Fibroblast of skin of scalp (primary cell): Measurements from ENCODE around the gene SPTLC2.

ENCODE experiments used
- DNase-seq: peaks from one replicate; pipeline ENCODE4 v3.0.0-alpha.2; 2013

The SPTLC2 gene

DNA sequence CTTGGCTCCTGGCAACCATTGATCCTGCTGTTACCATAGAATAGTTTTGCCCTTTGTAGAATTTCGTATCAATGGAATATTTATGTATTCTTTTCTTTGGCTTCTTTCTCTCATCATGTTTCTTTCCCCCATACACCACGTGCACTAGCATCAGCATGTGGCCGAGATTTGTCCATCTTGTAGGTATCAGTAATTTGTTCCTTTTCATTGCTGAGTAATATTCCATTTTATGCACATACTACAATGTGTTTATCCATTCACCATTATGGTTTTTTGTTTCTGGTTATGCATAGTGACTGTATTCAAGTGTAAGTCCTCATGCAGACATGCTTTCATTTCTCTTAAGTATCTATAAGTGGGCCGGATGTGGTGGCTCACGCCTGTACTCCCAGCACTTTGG lies 113.3 kb downstream of the SPTLC2 start:
- no peak for DNase-seq

DNA sequence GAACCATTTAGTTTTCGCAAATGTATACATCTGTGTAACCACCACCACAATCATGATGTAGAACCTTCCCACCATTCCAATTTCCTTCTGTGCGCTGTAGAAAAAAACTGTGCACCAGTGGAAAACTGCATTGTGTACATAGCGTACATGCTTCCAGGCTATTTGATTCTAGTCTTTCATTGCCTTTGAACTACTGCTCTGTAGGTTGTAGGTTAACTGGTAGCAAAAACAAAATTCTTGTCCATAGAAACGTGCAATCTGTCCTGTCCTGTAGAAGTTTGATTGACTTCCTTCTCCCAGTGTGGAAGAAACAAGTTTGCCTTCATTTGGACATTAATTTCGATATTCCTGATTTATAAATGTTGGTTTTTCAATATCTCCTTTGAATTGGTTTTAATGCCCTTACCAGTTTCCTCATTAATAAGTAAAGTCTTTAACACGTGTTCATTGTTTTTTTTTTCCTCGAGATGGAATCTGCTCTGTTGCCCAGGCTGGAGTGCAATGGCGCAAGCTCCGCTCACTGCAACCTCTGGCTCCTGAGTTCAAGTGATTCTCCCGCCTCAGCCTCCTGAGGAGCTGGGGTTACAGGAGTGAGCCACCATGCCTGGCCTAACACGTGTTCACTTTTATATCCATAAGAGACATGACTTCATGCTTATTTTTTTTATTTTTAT lies 114.2 kb downstream of the SPTLC2 start:
- DNase-seq: no peak

DNA sequence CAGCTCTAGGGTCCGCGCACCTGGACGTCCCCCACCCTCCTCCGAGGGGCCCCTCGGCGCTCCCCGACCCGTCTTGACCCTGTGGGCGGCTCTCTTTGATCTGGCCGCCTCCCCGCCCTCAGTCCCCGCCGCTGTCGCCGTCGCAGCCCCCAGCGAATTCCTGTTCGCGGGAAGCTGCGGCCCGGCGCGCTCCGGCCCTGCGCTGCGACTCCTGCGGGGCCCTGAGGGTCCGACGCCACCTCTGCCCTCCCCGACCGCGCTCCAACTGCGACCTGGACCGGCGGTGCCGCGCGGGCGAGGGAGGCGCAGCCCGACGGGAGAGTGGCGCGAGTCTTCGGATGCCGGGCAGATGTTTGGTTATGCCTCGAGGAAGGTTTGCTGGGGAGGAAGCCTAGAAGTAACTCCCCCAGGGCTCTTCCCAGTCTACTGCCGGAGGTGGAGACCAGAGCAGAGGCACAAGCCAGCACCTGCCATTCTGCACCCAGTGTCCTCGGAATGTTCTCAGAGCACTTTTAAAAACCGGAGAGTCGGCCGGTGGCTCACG lies 117.4 kb downstream of the SPTLC2 start:
- DNase-seq: no peak

DNA sequence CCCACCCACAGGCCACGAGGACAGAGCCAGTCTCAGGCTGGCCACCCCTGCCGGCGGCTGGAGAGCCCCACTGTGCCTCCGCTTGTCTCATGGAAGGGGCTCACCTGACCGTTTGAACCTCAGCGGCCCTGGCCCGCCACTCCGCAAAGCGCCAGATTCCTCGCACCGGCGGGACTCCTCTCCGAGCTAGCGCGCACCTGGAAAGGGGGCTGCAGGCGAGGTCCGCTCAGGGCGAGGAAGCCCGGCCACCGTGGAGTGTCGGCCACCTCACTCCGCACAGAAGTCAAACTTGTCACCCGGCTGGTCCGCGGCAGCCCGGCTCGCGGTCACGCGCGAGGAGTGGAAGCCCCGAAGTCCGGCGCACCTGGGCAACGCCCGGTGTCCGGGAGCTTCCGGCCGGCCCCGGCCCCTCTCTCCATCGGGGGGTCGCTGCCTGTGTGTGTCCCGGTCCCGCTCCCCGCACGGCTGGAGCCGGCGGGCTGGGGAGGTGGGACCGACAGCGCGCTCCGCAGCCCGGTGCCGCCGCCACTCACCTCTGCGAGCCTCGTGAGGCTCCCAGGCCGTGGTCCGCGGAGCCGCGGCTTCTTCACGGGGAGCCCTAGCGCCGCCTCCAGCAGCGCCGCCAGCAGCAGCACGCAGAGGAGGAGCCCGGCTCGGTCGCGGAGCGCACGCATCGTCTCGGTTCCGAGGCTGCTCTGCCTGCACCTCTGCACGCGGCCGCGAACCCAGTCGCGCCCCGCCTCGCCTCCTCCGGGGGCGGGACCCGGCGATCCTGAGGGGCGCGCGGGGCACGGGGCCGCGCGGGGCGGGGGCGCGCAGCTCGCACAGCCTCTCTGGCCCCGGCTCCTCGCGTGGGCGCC lies 118.1 kb downstream of the SPTLC2 start, which contains the start of gene ISM2:
TSS of gene ISM2 (minus strand) at position 697 of the 860 bp plus-strand sequence. CDS start at position 674, 23 bp downstream.
- peak; percentile 24 for DNase-seq

DNA sequence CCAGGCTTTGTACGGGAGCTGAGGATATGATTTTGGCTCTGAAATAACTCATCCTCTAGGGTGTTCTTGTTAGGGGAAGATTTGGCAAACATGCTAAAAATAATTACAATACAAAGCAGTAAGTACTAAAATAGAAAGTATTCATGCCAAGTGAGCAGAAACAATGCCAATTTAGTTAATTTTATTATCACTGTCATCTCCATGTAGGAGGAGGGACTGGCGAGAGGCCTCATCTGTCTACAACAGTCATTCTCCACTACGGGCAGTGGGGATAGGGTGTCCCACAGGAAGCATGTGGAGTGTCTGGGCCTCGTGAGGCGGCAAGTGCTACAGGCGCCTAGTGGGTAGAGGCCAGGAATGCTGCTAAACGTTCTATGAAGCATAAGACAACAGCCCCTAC lies 121.1 kb downstream of the SPTLC2 start:
- DNase-seq: no peak

DNA sequence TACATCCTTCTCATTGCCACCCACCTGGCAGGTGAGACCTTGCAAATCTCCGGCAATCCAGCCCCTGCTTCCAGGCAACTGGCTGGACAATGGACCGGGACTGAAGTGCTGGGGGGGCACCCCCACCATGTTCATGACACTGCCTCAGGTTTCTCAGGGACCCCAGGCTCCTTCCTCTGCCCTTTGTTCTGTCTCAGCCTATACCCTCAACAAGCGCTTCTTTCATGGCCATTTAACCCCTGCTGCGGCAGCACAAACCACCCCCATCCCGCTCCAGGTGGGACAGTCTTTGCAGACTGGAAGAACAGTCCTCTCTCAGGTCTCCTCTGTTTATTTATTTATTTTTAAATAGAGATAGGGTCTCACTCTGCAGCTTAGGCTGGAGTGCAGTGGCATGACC lies 125.4 kb downstream of the SPTLC2 start:
- DNase-seq: no peak

DNA sequence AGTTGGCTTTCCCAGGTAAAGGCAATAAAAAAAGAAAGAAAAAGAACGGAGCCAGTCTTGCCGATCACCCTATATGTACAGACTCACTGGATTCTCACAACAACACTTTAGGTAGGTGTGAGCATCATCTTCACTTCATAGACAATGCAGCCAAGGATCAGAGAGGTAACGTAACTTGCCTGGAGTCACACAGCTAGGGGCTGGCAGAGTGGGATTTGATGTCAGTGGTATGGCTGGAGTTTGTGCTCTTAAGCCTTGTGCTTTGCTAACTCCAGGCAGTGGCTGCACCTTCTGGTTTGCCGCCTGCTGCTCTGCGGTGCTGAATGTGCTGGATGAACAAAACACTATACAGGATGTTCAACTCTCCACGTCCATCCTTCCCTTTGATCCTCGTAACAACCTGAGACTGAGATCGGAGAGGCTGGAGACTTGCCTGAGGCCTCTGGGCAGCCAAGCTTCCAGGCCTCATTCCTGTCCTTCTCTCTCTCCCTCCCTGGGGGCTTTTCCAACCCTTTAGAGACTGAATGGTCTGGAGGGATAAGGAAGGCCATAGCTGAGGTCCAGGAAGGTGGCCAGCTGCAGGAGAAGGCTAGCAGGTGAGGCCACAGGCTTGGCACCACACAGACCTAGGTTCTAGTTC lies 126.0 kb downstream of the SPTLC2 start:
- no peak for DNase-seq

DNA sequence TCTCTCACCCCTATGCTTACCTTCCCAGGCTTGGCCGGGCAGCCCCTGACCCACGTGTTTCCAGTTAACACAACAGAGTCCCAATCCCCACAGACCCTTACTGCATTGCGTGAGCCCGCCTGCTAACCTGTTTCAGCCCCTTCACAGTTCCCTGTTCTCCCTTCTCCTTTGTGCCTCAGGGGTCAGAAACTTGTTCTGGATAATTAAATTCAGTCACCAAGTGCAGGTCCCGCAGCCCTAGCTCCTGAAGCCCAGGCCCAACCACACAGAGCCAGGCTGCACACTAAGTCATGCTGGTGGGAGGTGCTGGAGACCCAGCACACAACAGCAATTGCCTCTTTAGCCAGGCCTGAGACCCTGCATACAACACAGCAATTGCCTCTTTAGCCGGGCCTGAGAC lies 127.4 kb downstream of the SPTLC2 start:
- DNase-seq: no peak

DNA sequence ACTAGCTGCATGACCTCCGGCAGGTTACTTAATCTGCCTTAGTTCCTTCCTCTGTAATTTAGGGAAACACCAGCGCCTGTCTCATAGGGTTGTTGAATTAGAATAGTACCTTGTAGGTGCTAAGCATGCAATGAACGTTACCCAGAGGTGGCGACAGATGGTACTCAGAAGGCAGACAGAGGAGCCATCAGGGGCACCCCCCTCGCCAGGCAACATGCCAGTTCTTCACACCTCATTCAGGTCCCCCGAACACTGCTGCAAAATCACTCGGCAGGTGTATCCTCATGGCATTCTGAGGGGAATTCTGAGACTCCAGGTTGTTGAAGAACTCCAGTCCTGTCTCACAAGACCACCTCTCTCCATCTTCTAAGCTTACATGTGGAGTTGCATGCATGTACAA lies 127.9 kb downstream of the SPTLC2 start:
- no peak for DNase-seq

DNA sequence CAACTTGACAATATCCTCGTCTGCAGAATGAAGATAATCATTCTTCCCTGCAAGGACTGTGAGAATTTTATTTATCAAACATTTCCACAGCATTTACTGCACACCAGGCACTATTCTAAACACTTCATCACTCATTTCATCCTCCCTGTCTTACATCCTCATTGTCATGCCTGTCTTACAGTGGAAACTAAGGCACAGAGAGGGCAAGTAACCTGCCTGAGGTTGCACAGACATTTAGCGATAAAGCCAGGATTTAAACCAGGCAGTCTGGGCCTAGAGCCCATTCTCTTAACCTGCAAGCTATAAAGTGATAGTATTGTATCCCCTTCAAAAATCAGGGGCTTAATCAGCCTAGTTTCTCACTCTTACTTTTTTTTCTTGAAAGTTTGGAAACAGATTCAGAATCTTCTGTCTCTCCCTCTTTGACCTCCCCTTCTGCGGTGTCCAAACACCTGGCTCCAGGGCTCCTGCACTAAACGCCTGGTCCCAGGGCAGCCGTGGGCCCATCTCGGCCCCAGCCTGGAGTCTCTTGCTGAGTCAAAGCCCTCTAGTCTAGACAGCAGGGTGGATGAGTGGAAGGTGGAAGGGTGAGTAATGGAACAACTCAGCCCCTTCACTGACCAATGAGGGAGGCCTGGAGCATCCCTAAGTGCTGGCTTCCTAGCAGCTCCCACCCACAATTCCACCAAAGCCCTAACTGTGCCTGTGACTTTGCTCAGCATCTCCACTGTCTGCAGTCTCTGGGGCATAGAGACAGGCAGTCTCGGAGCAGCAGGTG lies 130.3 kb downstream of the SPTLC2 start:
- DNase-seq: peak; percentile 29

DNA sequence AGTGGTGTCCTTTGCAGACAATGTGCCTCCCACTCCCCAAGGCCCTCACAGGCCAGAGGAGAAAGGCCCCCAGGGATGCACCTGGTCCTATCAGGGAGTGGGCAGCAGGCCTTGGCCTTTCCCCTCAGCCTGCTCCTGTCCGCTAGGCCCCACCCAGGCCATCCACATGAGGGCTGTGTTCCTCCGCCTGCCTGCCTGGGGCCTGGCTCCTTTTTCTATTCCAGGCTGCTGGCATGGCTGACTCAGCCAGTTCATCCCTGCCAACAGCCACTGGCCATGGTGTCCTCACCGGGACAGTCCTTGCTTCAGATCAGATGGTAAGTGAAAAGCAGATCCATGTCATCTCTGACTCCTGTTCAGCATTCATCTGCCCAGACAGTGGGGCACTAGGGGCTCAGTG lies 131.2 kb downstream of the SPTLC2 start:
- DNase-seq: no peak

DNA sequence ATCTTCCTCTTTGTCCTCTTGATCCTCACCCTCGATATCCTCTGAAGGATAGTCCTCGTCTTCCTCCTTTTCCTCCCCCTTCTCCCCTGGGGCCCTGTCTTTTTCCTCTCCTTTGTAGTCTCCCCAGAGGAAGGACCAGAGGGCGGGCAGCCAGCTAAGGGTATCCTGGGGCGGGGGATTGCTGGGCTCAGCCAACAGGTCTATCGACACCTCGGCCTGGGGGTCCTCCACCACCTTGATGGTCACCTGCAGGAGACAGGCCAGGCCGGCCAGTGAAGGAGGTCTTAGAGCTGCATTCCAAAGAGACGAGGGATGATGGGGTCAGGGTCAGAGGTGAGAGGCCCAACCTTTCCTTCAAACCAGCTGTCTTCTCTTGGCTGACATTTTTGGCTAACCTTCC lies 134.0 kb downstream of the SPTLC2 start:
- DNase-seq: no peak

DNA sequence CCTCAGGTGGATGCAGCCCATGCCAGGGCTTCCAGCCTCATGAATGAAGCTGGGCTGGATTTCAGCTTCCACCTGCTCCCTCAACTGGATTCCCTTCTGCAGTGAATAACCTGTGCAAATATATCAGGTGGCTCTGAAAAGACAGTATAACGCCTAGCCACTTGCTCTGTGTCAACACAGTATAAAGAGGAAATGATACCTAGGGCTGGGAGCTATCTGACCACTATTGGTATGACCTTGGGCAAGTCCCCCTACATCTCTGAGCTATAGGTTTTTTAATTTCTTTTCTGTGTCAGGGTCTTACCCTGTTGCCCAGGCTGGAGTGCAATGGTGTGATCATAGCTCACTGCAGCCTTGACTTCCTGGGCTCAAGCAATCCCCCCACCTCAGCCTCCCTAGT lies 137.6 kb downstream of the SPTLC2 start:
- DNase-seq: no peak

DNA sequence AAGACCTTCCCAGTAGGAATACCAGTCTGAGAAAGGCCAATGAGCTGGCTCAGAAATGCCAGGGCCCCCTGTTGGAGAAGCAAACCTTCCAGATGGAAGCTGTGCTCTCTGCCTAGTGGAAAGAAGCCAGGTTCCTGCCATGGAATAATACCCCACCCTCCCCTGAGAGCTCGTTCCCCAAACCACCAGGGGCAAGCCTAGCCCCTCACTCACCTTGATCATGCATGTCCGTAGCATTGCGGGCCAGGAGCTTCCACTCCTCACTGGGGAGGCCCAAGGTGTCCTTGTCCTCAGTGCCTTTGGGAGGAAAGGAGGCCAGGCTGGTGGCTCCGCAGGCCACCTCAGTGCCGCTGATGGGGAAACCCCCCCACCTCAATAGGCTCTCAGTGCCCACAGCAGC lies 138.4 kb downstream of the SPTLC2 start:
- DNase-seq: no peak

DNA sequence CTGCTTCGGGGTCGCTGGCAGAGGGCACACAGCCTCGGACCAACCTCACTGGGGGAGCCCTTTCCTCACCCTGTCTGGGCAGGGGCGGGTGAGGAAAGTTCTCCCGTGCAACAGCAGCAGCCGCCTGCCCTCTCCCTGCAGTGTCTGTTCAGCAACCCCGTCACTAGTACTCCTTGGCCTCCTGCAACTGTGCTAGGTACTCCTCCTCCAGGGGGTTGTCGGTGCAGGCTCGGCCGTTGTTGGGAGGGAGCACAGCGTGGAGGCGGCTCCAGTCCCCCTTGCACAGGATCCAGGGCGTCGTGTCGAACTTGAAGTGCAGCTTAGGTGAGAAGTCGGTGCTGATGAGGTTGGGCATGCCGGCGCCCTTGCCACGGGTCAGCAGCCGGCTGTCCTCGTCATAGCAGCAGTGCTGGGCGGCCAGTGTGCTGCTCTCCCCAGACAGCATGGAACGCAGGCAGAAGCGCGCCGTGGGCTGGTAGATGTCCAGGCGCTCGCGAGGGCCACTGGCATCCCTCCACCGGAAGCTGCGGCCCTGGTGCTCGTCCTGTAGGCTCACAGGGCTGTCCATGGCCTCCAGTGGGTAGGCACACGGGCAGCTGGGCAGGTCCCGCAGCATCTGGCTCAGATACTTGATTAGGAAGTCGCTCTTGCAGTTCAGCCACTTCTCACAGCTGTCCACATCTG lies 140.9 kb downstream of the SPTLC2 start:
- no peak for DNase-seq

DNA sequence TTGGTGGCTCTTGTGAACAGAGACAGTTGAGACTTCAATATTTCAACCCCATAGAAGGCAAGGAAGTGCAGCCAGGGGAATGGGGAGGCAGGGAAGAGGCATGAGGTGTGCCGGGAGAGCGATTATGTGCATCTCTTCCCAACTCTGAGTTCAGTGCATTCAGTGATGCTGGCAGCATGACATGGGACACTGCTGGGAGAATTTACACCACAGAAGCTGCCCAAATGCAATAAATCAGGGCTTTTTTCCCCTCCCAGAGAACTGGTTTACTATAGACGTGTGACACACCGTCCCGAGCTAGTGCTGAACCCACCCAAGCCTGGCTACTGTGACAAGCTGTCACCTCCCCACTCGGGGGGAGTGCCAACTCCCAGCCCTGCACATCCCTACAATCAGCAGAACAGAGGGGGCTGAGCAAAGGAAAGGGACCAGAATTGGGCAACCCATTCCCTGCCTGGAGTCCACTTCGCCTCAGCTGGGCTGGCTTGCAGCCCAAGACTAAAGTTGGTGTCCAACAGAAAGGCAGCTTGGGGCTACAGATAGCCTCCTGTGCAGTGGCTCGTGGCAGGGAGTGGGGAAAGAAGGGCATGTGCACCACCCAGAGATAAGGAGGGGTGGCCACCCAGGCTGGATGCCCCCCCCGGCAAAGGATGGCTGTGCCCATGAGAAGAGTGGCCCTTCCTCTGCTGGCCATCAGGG lies 141.8 kb downstream of the SPTLC2 start:
- DNase-seq: no peak

DNA sequence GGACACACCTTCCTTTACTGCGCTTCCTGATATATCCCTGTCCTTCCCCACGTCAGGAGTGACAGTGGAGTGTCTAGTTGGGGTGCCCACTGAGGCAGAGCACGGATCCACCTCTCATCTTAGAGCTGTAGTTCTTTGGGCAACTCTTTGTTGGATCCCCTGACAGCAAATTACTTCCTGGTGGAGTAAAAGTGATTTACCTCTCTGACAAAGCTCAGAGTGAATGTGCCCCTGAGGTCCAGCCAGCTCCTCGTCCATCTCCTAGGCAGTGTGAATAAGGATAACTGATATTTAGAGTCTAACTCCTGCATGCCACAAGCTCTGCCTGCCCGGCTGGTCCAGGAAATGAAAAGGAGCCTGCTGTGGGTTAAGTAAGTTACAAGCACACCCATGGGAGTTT lies 142.5 kb downstream of the SPTLC2 start:
- no peak for DNase-seq

DNA sequence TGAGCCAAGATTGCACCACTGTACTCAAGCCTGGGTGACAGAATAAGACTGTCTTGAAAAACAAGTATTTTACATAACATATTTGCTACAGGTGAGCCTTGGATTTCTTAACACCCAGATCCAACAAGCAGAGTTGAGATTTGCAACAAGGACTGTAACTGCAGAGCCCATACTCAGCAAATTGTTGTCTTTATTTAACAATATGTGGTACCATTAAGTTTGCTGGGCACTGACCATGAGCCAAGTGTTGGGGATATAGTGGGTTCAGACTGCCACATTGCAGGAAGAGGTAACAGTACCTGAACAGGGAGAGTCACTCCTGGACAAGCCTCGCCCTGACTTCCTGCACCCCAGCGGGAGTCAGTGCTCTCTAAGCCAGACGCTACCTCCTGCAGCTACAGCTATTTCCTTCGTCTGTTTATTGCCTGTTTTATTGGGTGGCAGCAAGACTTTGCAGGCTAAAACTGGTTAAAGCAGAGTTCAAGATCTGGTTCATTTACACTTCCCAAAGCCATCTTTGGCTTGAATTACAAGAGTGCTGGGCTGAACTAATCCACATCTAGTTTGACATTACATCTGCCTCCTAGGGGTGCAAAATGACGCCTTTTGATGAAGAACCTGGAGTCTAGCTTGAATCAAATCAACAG lies 146.1 kb downstream of the SPTLC2 start:
- no peak for DNase-seq

DNA sequence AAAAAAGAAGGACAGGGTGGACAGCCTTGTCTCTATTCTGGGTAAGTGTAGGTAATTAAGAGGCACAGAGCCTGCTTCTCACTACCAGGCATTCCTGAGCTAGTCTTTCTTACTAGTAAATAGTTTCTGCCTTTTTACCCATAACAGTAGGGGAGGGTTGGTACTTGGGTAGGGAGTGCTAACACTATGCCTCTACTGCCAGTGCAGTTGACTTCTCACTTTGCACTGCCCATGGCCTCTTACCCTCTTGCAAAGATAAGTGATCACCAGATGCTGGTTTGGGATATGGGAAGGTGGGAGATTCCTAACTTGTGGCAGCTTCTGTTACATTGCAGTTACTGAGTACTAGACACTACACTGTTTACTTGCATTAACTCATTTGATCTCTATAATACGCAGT lies 146.9 kb downstream of the SPTLC2 start:
- DNase-seq: no peak

DNA sequence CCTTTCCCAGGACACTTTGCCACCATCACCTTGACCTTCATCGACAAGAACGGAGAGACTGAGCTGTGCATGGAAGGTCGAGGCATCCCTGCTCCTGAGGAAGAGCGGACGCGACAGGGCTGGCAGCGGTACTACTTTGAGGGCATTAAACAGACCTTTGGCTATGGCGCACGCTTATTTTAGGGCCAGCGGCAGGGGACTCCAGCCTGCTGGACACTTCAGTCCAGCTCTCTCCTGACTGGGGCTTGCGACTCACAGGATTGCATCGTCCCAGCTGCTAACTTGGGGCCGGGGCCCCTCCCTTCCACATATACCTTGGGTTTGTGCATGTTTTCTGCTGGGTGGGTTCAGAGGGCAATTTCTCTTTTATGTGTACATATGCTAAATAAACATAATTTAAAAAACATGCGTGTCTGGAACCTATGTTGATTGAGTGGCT lies 147.4 kb downstream of the SPTLC2 start:
- no peak for DNase-seq

DNA sequence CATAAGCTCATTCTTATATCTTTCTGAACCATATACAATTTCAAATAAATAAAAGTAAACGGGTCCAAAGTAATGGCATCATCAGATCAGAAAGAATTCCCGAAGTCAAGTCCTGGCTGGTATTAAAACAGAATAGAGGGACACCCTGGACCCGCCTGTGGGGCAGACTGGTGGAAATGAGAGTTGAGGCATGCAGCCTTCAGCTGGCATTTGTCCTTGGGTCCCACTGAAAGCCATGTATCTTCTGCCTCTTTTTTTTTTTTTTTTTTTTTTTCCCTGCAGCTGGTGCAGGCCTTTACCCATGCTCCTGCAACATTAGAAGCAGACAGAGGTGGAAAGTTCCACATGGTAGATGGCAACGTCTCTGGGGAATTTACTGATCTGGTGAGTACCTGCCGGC lies 148.6 kb downstream of the SPTLC2 start:
- DNase-seq: no peak
